HG02623 (cell line): ENCODE measurements around the gene WASF1.
"Not testable (repeated sequence)": the region's sequence is repeated elsewhere in the genome, so short reads cannot be mapped to it uniquely, and the experiment has no call there.

Source experiments
- ATAC-seq: cut with Tn5 transposase; IDR thresholded peaks from one replicate; pipeline ENCODE4 v1.9.1; 2021; ENCODE audit warnings: moderate library complexity; ENCODE audit not compliant: unreplicated experiment

The WASF1 gene

DNA sequence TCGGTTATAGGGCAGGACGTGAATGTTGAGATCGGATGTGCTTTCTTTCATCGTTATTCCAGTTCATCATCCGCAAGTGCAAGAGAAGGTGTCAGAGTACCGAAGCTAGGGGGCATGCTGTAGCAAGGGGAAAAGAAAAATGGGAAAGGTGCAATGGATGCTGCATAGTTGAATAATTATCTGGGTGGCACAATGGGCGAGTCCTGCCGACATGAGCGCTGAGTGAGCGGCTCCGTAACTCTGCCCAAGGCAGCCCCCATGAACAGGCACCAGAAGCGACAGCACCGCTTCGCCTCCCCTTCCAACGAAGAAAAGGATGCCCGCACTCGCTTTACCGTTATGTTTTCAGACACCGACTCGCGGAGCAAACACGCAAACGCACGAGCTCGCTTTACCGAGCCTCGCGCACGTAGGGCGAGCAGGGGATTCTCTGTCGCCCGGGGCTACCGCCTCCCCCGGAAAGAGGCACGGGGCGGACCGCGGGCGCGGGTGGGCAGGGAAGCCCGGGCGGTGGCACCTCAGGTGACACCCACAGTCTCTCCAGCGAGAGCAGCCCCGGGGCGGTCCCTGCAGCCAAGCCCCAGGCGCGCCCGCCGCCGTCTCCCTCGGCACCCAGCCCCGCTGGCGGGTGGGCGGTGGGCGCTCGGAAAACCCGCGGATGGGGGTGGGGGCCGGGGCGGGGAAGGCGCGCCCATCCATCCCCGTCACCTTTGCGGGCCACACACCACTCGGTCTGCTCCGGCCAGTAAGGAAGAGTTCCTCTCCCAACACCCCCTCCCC, 654 bp downstream of the WASF1 start:
- ATAC-seq, result no peak

- no peak for ATAC-seq
Observed at GRCh38 chr6:110173506-110174132, 5.9 kb downstream of the WASF1 start.

- no peak for ATAC-seq
Observed at GRCh38 chr6:110170081-110170480, 9.4 kb downstream of the WASF1 start.

GRCh38 chr6:110158479-110158878, 21.0 kb downstream of the WASF1 start:
- ATAC-seq, result no peak

GRCh38 chr6:110147870-110148269, 31.6 kb downstream of the WASF1 start:
- ATAC-seq, result no peak

DNA sequence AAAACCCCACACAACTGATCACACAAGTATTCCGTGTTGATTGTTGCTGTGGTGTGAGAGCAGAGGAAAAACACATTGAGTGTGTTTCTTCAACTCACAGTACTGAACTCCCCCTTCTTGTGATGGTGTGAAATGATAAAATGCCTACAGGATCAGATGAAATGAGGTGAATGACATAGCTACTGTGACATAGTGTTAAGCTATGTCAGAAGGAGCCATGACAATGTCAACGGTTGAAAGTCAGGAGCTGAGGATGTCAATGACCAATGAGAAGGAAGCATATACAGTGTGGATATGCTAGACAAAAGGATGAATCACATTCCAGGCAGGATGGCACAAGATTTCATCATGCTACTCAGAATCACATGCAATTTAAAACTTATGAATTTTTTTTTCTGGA, 38.8 kb downstream of the WASF1 start:
- no peak for ATAC-seq

DNA sequence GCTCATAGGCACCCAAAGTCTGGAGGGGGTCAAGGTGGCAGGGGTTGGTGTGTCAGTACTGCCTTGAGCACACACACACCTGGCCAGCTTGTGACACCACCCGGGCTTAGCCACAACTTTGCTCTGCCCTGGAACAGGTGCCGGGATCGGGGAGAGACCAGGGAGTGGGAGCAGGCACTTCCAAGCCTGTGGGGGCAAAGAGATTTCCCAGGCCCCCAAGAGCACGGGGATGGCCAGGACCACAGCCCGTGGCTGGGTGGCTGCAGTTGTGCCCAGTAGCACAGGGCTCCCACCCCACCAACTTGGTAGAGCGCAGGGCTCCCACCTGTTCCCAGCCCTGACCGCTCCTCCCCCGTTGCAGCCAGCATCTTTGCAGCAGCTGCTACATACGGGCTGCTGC, 40.4 kb downstream of the WASF1 start:
- ATAC-seq, result no peak

- no peak for ATAC-seq
Observed at GRCh38 chr6:110137924-110138887, 41.3 kb downstream of the WASF1 start.

- no peak for ATAC-seq
Observed at GRCh38 chr6:110130362-110130761, 49.1 kb downstream of the WASF1 start.

DNA sequence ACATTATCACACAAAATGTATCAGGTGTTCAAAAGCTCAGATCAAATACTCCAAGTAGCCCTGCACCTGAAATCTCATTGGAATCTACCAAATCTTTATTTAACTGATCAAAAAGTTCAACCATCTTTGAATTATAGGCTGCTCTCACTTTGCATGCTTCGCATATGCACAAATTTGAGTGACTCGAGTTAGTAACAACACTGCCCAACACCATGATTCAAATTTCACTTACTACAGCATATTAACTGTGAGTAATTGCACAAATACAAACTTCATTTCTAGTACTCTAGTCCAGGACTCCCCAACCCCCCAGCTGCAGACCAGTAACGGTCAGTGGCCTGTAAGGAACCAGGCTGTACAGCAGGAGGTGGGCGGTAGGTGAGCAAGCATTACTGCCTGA, 51.1 kb downstream of the WASF1 start:
- no peak for ATAC-seq

- ATAC-seq, result no peak
Observed at GRCh38 chr6:110125361-110125760, 54.1 kb downstream of the WASF1 start.

DNA sequence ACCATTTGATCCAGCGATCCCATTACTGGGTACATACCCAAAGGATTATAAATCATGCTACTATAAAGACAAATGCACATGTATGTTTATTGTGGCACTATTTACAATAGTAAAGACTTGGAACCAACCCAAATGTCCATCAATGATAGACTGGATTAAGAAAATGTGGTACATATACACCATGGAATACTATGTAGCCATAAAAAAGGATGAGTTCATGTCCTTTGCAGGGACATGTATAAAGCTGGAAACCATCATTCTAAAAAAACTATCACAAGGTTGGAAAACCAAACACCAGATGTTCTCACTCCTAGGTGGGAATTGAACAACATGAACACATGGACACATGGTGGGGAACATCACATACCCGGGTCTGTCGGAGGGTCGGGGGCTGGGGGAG, 57.8 kb downstream of the WASF1 start:
- not testable (repeated sequence) for ATAC-seq

GRCh38 chr6:110116258-110116657, 63.2 kb downstream of the WASF1 start:
- no peak for ATAC-seq

DNA sequence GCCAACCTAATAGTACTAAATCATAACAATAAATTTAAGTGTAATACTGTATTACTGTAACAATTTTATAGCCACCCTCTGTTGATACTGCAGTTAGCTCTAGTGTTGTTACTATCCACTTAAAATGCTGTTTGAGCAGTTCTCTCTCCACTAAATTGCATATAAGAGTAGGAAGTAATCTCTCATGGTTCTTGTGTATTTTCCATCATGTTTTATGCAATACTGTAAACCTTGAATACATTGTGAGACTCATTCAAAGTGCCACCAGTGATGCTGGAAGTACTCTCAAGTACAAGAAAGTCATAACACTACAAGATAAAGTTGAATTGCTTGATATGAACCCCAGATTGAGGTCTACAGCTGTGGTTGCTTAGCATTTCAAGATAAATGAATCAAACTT, 65.5 kb downstream of the WASF1 start:
- ATAC-seq, result no peak

GRCh38 chr6:110105296-110105695, 74.2 kb downstream of the WASF1 start:
- no peak for ATAC-seq

DNA sequence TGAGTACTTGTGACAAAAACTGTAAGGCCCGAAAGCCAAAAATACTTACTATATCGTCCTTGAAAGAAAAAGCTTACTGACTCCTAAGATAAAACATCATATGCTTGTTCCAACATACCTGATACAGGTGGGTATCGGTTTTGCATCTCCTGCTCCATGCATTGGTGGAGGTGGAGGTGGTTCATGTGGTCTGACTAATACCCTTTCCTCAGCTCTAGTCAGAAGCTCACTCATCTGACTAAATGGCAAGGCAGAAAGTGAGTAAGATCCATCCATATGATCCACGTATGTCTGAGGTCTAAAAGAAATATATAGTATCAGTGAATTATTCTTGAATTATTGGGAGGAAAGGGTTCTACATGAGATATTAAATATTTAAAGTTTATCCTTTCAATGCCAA, 76.2 kb downstream of the WASF1 start:
- no peak for ATAC-seq

DNA sequence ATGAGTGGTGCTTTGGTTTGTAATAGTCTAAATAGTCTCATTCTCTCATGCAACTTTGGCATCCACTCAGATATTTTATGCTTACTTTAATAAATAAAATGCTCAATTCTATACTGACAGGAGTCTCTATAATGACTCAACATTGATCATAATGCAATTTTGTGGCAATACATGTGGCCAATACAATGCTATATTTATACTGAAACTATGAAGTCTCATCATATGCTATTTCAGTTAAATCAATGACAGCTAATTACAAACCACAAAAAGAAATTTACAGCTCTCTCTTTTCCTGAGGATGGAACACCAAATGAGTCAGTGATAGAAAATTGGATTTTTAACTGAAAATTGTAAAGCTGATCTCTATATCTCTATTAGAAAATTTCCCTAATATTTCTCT, 77.1 kb downstream of the WASF1 start:
- ATAC-seq, result no peak

- no peak for ATAC-seq
Observed at GRCh38 chr6:110101885-110102284, 77.6 kb downstream of the WASF1 start.

DNA sequence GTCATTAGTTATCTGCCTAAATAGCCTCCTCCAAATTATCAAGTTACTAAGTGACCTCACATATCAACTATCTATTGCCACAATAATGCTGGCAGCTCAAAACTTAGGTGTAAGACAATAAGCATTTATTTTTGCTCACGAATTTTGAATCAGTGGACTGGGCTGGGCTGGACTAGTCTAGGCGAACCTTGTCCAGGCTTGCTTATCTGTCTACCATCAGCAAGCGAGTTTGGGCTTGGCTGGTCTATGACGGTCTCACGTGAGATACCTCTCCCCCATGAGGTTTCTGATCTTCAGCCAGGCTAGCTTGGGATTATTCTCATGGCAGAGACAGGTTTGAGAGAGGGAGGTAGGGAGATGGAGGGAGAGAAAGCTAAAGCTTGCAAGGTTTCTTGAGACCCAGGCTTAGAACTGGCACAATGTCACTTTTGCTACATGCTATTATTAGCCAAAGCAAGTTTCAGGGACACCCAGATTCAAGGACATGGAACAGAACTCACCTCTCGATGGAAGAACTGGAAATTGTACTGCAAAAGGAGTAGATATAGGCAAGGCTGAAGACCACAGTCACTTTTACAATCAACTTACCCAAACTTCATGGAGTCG, 80.9 kb downstream of the WASF1 start:
- ATAC-seq, result no peak

GRCh38 chr6:110097443-110097842, 82.0 kb downstream of the WASF1 start:
- ATAC-seq, result no peak

- no peak for ATAC-seq
Observed at GRCh38 chr6:110095935-110096334, 83.5 kb downstream of the WASF1 start.
